ENCODE data around the gene DRGX. TPM values are rescaled to one million over a fixed set of nuclear protein-coding genes. Genes with fewer than 3 reads are reported as not detected.

DRGX gene
- total RNA-seq, 1 donor = not detected

DNA sequence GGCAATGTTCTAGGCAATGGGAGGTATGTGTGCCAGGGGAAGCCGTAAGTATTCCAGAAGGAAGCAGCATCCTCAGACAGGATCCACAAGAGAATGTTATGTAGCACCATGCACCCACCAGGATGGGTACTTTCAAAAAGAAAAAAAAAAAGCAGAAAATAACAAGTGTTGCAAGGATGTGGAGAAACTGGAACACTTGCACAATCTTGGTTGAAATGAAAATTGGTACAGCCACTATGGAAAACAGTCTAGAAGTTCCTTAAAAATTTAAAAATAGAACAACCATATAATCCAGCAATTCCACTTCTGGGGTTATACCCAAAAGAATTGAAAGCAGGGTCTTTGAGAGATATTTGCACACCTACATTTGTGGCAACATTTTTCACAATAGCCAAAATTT lies 76.7 kb downstream of the DRGX start:
- H2AFZ ChIP-seq (ENCODE audit: low read length) = no peak overlapping the region
- H4K20me1 ChIP-seq (ENCODE audit: insufficient read depth, low read length) = no peaks in the 10 kb centered on the region
- H3K4me3 ChIP-seq (ENCODE audit: insufficient read depth, low read length) = no peak overlapping the region
- no peak overlapping the region for H3K27ac ChIP-seq (ENCODE audit: low read depth, low read length)
- H3K36me3 ChIP-seq (ENCODE audit: insufficient read depth, low read length) = no peaks in the 10 kb centered on the region
- H3K9me3 ChIP-seq (ENCODE audit: low read depth, low read length) = no peaks in the 10 kb centered on the region
- H3K4me1 ChIP-seq (ENCODE audit: insufficient read depth, low read length) = no peaks in the 10 kb centered on the region
- H3K27me3 ChIP-seq (ENCODE audit: insufficient read depth, low read length) = peaks cover 19% of the 10 kb centered on the region
- DNase-seq (ENCODE audit: insufficient read length, low spot score, missing footprints) = no peak
- H3K79me2 ChIP-seq (ENCODE audit: insufficient read depth, low read length) = no peaks in the 10 kb centered on the region
- H3K4me2 ChIP-seq (ENCODE audit: insufficient read depth, low read length) = no peak overlapping the region
- no peak for TF ChIP-seq CTCF (IDR thresholded peaks at IDR 0.05; ENCODE audit: extremely low read depth, low read depth, low read length)

GRCh38 chr10:49318755-49319154 lies 77.1 kb downstream of the DRGX start:
- no peak overlapping the region for H3K4me3 ChIP-seq (ENCODE audit: insufficient read depth, low read length)
- no peaks in the 10 kb centered on the region for H3K9me3 ChIP-seq (ENCODE audit: low read depth, low read length)
- H3K36me3 ChIP-seq (ENCODE audit: insufficient read depth, low read length) = no peaks in the 10 kb centered on the region
- no peak for TF ChIP-seq CTCF (IDR thresholded peaks at IDR 0.05; ENCODE audit: extremely low read depth, low read depth, low read length)
- H3K4me1 ChIP-seq (ENCODE audit: insufficient read depth, low read length) = no peaks in the 10 kb centered on the region
- H3K27me3 ChIP-seq (ENCODE audit: insufficient read depth, low read length) = peaks cover 15% of the 10 kb centered on the region
- H2AFZ ChIP-seq (ENCODE audit: low read length) = no peak overlapping the region
- H3K4me2 ChIP-seq (ENCODE audit: insufficient read depth, low read length) = no peak overlapping the region
- no peaks in the 10 kb centered on the region for H3K79me2 ChIP-seq (ENCODE audit: insufficient read depth, low read length)
- H4K20me1 ChIP-seq (ENCODE audit: insufficient read depth, low read length) = no peaks in the 10 kb centered on the region
- DNase-seq (ENCODE audit: insufficient read length, low spot score, missing footprints) = no peak
- no peak overlapping the region for H3K27ac ChIP-seq (ENCODE audit: low read depth, low read length)

DNA sequence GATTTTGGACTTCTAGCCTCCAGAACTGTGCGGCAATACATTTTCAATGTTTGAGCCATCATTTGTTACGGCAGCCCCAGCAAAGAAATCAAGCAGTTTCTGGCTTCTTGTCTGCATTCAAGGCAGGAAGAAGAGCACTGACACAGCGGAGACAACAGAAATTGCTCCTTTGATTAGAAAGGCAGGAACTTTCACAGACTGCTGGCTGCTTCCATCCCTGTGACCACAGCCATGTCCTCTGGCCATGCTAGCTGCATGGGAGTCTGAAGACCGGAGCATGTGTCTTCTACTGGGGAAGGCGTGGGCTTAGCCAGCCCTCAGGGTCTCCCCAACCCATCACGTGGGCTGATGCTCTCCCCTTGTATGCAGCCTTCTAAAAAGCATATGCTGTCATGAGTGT lies 77.9 kb downstream of the DRGX start:
- Histone ChIP-seq H3K27me3 (ENCODE audit: insufficient read depth, low read length) (peaks cover 15% of the 10 kb centered on the region), H3K79me2 (ENCODE audit: insufficient read depth, low read length) (no peaks in the 10 kb centered on the region), H4K20me1 (ENCODE audit: insufficient read depth, low read length) (no peaks in the 10 kb centered on the region), H3K4me1 (ENCODE audit: insufficient read depth, low read length) (no peaks in the 10 kb centered on the region), H3K9me3 (ENCODE audit: low read depth, low read length) (no peaks in the 10 kb centered on the region), H3K27ac (ENCODE audit: low read depth, low read length) (no peak overlapping the region), H3K4me2 (ENCODE audit: insufficient read depth, low read length) (no peak overlapping the region), H2AFZ (ENCODE audit: low read length) (no peak overlapping the region), H3K4me3 (ENCODE audit: insufficient read depth, low read length) (no peak overlapping the region), H3K36me3 (ENCODE audit: insufficient read depth, low read length) (no peaks in the 10 kb centered on the region)
- no peak for TF ChIP-seq CTCF (IDR thresholded peaks at IDR 0.05; ENCODE audit: extremely low read depth, low read depth, low read length)
- no peak for DNase-seq (ENCODE audit: insufficient read length, low spot score, missing footprints)

GRCh38 chr10:49314806-49315205 lies 81.1 kb downstream of the DRGX start:
- Histone ChIP-seq H3K27ac (ENCODE audit: low read depth, low read length) (no peak overlapping the region), H3K4me3 (ENCODE audit: insufficient read depth, low read length) (no peak overlapping the region), H3K36me3 (ENCODE audit: insufficient read depth, low read length) (no peaks in the 10 kb centered on the region), H4K20me1 (ENCODE audit: insufficient read depth, low read length) (no peaks in the 10 kb centered on the region), H3K4me1 (ENCODE audit: insufficient read depth, low read length) (no peaks in the 10 kb centered on the region), H3K79me2 (ENCODE audit: insufficient read depth, low read length) (no peaks in the 10 kb centered on the region), H3K27me3 (ENCODE audit: insufficient read depth, low read length) (peaks cover 5% of the 10 kb centered on the region), H3K4me2 (ENCODE audit: insufficient read depth, low read length) (no peak overlapping the region), H3K9me3 (ENCODE audit: low read depth, low read length) (no peaks in the 10 kb centered on the region), H2AFZ (ENCODE audit: low read length) (no peak overlapping the region)
- DNase-seq (ENCODE audit: insufficient read length, low spot score, missing footprints) = no peak
- no peak for TF ChIP-seq CTCF (IDR thresholded peaks at IDR 0.05; ENCODE audit: extremely low read depth, low read depth, low read length)

Other genes starting within 250 kb of the DRGX start
- gene TMEM273, start 207.7 kb downstream of the DRGX start, total RNA-seq = 0.59 TPM in 1 of 2 replicates, not detected in the other
- gene C10orf71, start 96.9 kb downstream of the DRGX start, total RNA-seq = not detected in 2 replicates
- 52.7 and 54.3 TPM in 2 replicates for gene ERCC6, start 143.0 kb upstream of the DRGX start, total RNA-seq
- not detected in 2 replicates for gene SLC18A3, start 214.2 kb upstream of the DRGX start, total RNA-seq
- not detected in 2 replicates for gene CHAT, start 217.9 kb upstream of the DRGX start, total RNA-seq